Amniotic epithelial cell (primary cell): ENCODE results near the gene BRINP1.

ENCODE experiments used
- DNase-seq: peaks from one replicate; pipeline ENCODE4 v3.0.0-alpha.2; 2010; ENCODE audit warnings: low read depth

The BRINP1 gene

GRCh38 chr9:119343059-119343990, 25.9 kb downstream of the BRINP1 start:
- no peak for DNase-seq

GRCh38 chr9:119339056-119339455, 30.2 kb downstream of the BRINP1 start:
- no peak for DNase-seq

GRCh38 chr9:119337573-119337972, 31.7 kb downstream of the BRINP1 start:
- no peak for DNase-seq

- no peak for DNase-seq
These were observed 34.5 kb downstream of the BRINP1 start for GRCh38 chr9:119334745-119335144.

GRCh38 chr9:119333507-119334229, 35.6 kb downstream of the BRINP1 start:
- no peak for DNase-seq

- no peak for DNase-seq
These were observed 36.7 kb downstream of the BRINP1 start for GRCh38 chr9:119332522-119332921.

- DNase-seq, result no peak
These were observed 47.1 kb downstream of the BRINP1 start for GRCh38 chr9:119322184-119322583.

GRCh38 chr9:119318371-119318770, 50.9 kb downstream of the BRINP1 start:
- DNase-seq, result no peak

GRCh38 chr9:119313846-119314245, 55.4 kb downstream of the BRINP1 start:
- DNase-seq, result no peak

- DNase-seq, result no peak
These were observed 58.5 kb downstream of the BRINP1 start for GRCh38 chr9:119310741-119311140.

- no peak for DNase-seq
These were observed 61.8 kb downstream of the BRINP1 start for GRCh38 chr9:119307471-119307870.

- DNase-seq, result no peak
These were observed 64.7 kb downstream of the BRINP1 start for GRCh38 chr9:119304555-119304954.

- DNase-seq, result peak; percentile 2
These were observed 66.1 kb downstream of the BRINP1 start for GRCh38 chr9:119302988-119303698.

- no peak for DNase-seq
These were observed 71.0 kb downstream of the BRINP1 start for GRCh38 chr9:119298076-119298853.

GRCh38 chr9:119291554-119291953, 77.7 kb downstream of the BRINP1 start:
- no peak for DNase-seq

GRCh38 chr9:119289740-119290433, 79.3 kb downstream of the BRINP1 start:
- peak; percentile 30 for DNase-seq

- DNase-seq, result peak; percentile 2
These were observed 84.5 kb downstream of the BRINP1 start for GRCh38 chr9:119284587-119285337.

- no peak for DNase-seq
These were observed 85.1 kb downstream of the BRINP1 start for GRCh38 chr9:119284118-119284517.

- DNase-seq, result no peak
These were observed 86.0 kb downstream of the BRINP1 start for GRCh38 chr9:119283078-119283794.
